HEK293T (cell line): ENCODE results near the gene FOXN4.

Experiments used
- BHLHE40 ChIP-seq: fragments of 450-650 bp; IDR thresholded peaks from 2 replicates; pipeline ENCODE4 v1.6.1; 2016; ENCODE audit warnings: mild to moderate bottlenecking, moderate library complexity, borderline replicate concordance
- CTBP1 ChIP-seq: fragments of 450-650 bp; IDR thresholded peaks from 2 replicates; pipeline ENCODE4 v1.6.1; 2016; ENCODE audit warnings: borderline replicate concordance
- ELF4 ChIP-seq: fragments of 450-650 bp; IDR thresholded peaks from 2 replicates; pipeline ENCODE4 v1.6.1; 2017; ENCODE audit warnings: antibody characterized with exemption
- HDGF ChIP-seq: fragments of 450-650 bp; IDR thresholded peaks from 2 replicates; pipeline ENCODE4 v1.6.1; 2017; ENCODE audit warnings: antibody characterized with exemption, borderline replicate concordance
- NFRKB ChIP-seq: fragments of 450-650 bp; IDR thresholded peaks from 2 replicates; pipeline ENCODE4 v1.6.1; 2016; ENCODE audit warnings: mild to moderate bottlenecking, moderate library complexity
- SP1 ChIP-seq: fragments of 450-650 bp; IDR thresholded peaks from 2 replicates; pipeline ENCODE4 v1.6.1; 2017
- TARDBP ChIP-seq: fragments of 450-650 bp; IDR thresholded peaks from 2 replicates; pipeline ENCODE4 v1.6.1; 2016
- ZNF384 ChIP-seq: fragments of 450-650 bp; IDR thresholded peaks from 2 replicates; pipeline ENCODE4 v1.6.1; 2016

- TF ChIP-seq NFRKB (no peak), SP1 (no peak), ZNF384 (no peak), HDGF (no peak), TARDBP (no peak), CTBP1 (no peak), ELF4 (no peak), BHLHE40 (no peak)
Measured at GRCh38 chr12:109302358-109302757, 6.7 kb downstream of the FOXN4 start.
